CMK (cell line): ENCODE data around the gene DPF3.

Experiments
- DNase-seq: peaks from one replicate; pipeline ENCODE4 v3.0.0-alpha.2; 2010; ENCODE audit warnings: low read depth

DPF3 gene

DNA sequence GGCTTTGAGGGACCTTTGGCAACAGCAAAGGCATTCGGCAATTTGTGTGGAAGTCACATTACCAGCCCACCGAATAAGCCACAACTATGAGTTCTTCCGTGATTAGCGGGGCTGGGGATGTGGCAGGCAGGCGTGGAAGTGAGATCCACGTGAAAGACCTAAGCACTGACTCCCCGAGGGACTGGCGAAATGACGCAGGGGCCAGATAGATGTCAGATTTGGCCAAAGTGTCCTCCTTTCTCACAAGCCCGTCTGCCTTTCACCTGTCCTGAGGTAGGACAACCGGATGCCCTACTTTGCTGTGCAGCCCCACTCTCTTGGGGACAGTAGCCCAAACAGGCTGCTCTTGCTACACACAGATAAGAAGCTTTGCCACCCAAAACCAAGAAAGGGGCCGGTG is 54.5 kb downstream of the DPF3 start:
- no peak for DNase-seq

DNA sequence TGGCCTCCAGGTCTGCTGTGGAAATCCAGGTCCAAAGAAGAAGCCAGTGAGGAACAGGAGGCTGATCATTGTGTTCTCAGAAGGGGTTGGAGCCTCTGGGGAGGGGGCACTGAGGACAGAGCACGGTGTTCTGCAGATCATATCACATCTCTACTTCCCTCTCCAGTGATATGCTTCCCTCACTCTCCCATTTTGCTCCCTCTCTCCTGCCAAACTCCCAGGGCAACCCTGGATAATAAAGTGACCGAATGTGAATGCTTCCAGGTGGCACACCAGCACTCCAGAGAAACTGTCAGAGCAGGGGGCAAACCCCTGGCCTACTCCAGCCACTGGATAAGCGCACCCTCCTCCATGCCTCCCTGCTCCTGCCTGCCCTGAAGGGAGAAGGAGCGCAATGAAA is 57.8 kb downstream of the DPF3 start:
- DNase-seq: no peak

DNA sequence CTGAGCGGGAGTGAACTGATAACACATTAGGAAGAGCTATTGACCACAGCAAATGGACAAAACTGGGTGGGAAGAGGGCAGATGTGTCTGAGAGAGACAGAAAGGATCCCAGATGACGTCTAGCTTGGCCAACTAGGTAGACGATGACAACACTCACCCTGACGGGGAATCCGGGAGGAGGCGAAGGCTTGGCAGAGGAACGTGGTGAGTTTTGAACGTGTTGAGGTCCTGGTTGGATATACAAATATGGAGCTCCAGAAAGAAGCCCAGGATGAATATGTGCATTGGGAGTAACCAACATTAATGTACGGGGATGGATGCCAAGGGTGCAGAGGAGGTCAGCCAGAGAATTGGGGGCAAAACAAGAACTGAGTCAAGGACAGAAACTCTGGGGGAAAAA is 60.7 kb downstream of the DPF3 start:
- no peak for DNase-seq

DNA sequence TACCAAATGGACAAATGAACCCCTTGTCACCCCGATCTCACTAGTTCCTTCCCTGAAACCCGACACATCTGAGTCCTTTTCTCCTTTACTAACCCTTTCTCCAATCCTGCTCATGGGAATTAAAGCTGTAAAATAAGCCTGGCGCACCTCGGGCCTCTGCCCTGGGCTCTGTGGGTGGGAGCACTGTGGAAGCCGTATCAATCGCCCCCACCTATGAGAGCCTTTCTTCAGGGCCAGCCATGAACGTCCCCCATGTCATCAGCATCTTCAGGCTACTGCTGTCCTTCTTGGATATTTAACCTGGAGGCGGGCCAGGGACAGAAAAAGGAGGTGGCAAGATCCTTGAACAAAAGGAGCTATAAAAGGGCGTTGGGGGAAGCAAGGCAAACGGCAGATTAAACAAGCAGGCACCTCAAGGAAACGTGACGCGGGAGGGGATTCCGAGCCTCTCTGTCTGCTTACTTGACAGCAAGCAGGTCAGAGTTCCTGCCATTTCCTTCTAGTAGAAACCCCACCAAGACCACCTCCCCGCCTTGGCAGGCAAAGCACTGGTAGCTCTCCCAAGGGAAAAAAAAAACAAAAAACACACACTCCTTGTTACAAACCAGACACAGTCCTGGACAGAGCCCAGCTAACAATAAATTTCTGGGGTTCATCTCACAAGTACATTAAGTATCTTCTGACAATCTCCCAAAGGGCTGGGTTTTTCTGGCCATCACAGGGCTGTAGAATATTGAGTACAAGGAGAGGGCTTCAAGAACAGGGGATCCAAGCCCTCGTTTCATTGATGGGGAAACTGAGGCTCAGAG is 62.9 kb downstream of the DPF3 start:
- no peak for DNase-seq

DNA sequence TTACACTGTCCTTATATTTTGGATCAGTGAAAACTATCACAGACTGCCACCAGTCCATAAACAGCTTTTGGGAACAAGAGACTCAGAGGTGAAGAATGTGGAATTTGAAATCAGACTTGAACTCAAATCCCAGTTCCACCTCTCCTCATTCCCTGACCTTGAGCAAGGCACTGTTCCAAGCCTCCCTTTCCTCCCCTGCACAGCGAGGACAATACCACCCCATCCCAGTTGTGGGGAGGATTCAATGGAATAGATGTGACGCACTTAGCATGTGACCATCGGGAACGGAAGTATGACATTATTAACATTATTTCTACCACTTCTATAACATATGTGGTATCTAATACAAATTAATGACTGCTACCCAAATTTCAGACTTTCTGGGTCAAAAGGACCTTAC is 63.5 kb downstream of the DPF3 start:
- DNase-seq: no peak

GRCh38 chr14:72828604-72829003 is 65.3 kb downstream of the DPF3 start:
- DNase-seq: no peak

DNA sequence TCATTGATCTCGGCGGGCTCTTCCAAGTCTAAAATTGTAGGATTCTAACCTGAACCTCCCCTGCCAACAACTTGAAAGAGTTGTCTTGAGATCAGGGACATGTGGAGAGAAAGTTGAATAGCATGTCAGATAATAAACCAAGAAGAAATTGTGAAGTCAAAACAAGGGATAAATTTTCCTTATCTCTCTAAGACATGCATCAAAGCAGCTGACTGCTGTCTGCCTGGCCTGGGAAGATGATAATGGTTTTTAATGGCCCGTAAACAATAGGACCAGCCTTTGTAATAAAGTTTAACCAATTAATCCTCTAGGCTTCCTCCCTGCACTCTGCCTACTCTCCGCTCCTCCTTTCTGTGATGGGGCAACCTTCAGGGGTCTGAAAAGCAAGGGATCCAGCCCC is 67.9 kb downstream of the DPF3 start:
- no peak for DNase-seq

- no peak for DNase-seq
Observed at GRCh38 chr14:72825486-72825885, 68.4 kb downstream of the DPF3 start.

DNA sequence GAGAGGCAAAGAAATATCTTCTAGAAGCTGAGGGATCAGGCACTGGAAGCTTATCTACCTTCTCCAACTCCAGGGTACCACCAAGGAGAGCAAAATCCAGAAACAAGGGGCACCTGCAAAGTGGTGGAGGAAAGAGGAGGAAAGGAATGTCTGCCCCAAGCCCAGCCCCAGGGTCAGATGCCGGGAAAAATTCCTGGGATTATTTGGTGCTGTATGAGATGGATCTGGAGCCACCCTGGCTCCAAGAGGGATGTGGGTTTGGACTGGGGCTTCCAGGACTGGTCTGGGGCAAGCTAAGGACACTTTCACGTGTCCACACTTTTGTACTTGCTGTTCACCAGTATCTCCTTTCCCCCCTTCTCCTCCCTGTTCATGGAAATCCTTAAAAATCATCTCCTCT is 69.8 kb downstream of the DPF3 start:
- DNase-seq: no peak

DNA sequence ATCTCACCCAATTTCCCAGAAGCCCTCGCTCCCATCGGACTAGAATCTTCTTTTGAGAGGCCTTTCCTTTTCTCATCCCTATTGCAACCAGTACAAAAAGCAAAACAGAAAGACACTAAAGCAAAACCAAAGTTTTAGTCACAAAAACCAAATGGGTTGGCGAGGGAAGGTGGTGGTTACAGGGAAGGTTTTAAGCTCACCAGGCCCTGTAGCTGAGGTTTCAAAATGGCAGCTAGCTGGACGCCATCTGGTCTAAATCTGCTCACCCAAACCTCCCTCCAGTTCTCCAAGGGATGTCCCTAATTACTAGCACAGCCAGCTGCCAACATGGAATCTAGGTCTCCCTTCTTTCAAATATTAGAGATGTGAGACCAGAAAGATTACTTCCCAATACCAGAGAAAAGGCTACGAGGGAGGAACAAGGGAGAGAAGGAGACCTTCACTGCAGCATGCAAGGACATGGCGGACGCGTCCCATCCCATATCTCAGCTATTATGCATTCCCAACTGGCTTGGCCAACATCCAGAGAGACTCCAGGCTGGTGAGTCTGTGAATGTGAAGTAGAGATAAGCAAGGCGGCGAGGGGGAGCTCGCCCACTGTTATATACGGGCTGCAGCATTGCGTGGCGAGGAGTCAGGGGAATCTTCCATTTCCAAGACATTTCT is 70.8 kb downstream of the DPF3 start:
- DNase-seq: no peak

DNA sequence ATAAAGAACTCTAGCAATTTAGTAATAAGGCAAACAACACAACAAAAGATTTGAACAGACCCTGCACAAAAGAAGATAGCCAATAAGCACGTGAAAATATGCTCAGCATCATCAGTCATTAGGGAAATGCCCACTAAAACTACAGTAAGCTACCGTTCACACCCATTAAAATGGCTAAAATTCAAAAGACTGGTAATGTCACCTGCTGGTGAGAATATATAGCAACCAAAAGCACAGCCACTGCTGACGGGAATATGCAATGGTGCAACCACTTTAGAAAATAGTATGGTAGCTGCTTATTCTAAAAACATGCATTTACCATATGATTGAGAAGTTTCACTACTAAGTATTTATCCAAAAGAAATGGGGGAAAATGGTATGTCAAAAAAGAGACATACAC is 74.9 kb downstream of the DPF3 start:
- DNase-seq: no peak

DNA sequence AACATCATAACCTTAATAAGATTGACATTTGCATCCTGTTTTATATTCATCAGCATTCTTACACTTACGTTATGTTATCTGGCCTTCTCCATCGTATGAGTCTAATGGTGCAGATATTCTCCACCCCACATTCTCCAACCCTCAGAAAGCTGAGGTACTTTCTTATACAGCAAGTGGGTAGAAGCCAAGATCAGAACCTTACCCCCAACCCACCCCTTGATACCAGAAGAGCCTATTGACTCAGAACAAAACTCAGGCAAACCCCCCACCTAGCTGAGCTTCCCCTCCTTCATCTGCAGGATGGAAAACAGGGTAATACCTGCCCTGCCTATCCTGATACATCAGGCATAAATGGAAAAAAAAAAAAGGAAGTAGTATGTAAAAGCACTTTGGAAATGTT is 77.6 kb downstream of the DPF3 start:
- DNase-seq: no peak

GRCh38 chr14:72815430-72815829 is 78.5 kb downstream of the DPF3 start:
- DNase-seq: no peak

DNA sequence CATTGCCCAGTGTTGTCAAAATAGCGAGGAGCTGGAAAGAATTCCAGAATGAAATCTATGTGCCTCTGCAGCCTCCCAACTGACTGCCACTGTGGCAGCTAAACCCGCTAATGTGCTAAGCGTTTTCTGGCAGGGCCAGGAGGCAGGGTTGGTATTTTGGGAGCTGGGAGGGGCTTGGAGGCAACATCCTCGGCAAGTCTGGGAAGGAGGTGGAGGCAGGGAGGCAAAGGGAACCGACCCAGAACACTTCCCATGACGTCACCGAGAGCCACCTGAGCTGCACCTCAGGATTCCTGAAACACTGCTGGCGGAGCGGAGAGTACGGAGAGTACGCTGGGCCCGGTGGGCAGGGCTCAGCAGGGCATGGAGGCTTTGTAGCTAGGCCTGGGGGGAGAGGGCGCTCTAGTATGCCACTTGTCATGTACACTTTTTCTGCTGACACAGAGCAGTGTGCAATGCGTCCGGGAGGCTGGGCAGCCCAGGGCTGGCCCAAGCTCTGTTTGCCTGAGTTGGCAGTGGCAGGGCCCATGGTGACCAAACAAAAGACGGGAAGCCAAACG is 81.5 kb downstream of the DPF3 start:
- no peak for DNase-seq

GRCh38 chr14:72810201-72810600 is 83.7 kb downstream of the DPF3 start:
- no peak for DNase-seq

DNA sequence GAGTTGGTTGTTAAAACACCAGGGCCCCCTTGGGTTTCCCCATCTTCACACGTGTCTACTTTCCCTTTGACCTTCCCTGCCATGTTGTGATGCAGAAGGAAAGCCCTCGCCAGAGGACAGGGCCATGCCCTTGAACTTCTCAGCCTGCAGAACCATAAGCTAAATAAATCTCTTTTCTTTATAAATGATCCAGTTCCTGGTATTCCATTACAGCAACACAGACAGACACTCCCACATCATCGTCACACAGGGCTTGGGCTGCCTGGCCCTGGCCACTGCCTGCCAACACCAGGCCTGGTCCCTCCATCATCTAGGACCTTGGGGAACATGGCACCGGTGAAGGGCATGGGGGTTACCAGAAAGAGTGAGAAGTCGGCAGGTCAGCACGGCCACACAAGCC is 84.8 kb downstream of the DPF3 start:
- DNase-seq: no peak

GRCh38 chr14:72808564-72808963 is 85.3 kb downstream of the DPF3 start:
- DNase-seq: no peak

- no peak for DNase-seq
Observed at GRCh38 chr14:72802588-72802946, 91.3 kb downstream of the DPF3 start.

DNA sequence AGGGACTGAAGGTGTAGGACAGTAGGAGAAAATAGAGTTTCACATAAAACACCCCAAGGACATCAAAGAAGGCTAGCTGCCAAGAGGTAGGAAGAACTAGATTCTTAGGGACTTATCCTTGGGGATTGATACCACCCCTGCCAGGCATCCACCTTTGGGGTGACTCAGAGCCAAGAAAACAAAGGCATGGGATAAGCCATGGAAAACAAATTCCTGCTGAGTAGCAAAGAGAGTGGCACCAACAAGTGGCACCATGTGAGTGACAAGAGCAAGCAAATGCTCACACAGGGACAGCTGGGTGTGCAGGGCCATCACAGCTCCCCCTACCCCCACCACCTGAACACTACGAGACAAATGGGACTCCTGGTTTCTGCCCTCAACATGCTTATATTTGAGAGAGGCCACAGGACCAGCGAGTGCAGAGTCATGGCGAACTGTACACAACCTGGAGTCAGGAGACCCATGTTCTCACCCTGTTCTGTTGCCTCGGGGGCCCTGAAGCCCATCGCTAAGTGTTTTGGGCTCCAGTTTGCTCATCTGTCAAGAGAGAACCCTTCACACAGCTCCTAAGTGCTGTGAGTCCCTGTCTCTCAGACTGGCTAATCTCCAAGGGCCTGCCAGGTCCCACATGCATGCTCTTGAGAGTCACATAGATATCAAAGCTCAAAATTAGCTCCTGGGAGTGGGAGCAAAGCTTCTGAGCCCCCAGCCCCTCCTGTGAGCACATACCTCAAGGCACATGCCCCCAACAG is 91.9 kb downstream of the DPF3 start:
- no peak for DNase-seq

DNA sequence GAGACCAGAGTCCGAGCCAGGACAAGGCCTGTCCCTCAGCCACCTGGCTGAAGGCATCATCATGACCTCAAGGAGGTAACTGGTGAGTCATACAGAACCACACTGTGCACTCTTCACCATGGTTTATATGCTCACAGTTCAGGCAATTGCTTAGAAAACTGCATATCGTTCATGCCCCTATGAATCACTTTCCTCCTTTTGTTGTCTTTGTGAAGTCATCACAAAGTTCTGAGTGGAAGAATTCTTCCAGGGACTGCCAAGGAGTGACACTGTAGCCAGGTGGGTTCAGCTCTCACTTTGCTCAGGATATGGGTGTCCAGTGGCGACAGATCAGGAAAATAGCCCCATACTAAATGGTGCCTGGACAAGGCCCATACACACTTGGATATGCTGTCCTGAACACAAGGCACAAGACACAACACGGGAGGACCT is 92.5 kb downstream of the DPF3 start:
- DNase-seq: no peak

DNA sequence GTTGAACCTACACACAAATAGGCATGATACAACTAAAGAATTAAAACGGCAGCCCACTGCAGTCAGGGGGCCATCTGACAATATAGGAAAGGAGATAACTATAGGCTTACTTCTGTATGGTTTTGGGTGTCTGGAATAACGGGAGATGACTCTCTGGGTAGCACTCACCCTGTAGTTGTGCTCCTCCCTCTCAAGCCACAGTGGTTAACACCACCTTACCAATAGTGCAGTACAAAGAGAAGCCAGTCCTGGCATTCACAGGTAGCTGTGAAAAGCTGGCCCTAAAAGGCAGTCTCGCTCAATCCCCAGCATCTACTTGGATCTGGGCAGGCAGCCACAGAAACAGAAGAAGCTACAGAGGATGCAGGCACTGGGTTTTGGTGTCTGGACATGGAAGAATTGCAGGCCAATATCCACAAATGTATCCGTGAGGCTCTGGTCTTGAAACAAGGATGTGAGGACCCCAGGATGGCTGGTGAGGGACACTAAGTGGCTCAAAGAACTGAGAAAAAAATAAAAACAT is 93.0 kb downstream of the DPF3 start:
- no peak for DNase-seq

- no peak for DNase-seq
Observed at GRCh38 chr14:72800296-72800695, 93.6 kb downstream of the DPF3 start.

- DNase-seq: no peak
Observed at GRCh38 chr14:72796935-72797334, 97.0 kb downstream of the DPF3 start.
